Measurements from ENCODE around the gene VIPR2.

Gene VIPR2

GRCh38 chr7:159064121-159064815 is 80.4 kb downstream of the VIPR2 start:
- DNase-seq = no peak

GRCh38 chr7:159063046-159063840 is 81.4 kb downstream of the VIPR2 start:
- DNase-seq = no peak

GRCh38 chr7:159062569-159062968 is 82.1 kb downstream of the VIPR2 start:
- no peak for DNase-seq

- peak; percentile 6 for DNase-seq
Observed at GRCh38 chr7:159061674-159062212, 82.9 kb downstream of the VIPR2 start.

- DNase-seq = no peak
Observed at GRCh38 chr7:159061209-159061608, 83.5 kb downstream of the VIPR2 start.

- DNase-seq = no peak
Observed at GRCh38 chr7:159060440-159060839, 84.2 kb downstream of the VIPR2 start.

GRCh38 chr7:159059629-159060028 is 85.0 kb downstream of the VIPR2 start:
- DNase-seq = no peak

- no peak for DNase-seq
Observed at GRCh38 chr7:159057647-159058046, 87.0 kb downstream of the VIPR2 start.

- no peak for DNase-seq
Observed at GRCh38 chr7:159056737-159057136, 87.9 kb downstream of the VIPR2 start.

- DNase-seq = no peak
Observed at GRCh38 chr7:159051916-159052315, 92.8 kb downstream of the VIPR2 start.

- no peak for DNase-seq
Observed at GRCh38 chr7:159050704-159051103, 94.0 kb downstream of the VIPR2 start.

GRCh38 chr7:159049266-159050025 is 95.2 kb downstream of the VIPR2 start:
- DNase-seq = no peak

GRCh38 chr7:159048656-159049055 is 96.0 kb downstream of the VIPR2 start:
- DNase-seq = no peak

- DNase-seq = no peak
Observed at GRCh38 chr7:159047536-159047935, 97.1 kb downstream of the VIPR2 start.

GRCh38 chr7:159046300-159046699 is 98.4 kb downstream of the VIPR2 start:
- DNase-seq = no peak

- no peak for DNase-seq
Observed at GRCh38 chr7:159045839-159046238, 98.8 kb downstream of the VIPR2 start.

- DNase-seq = no peak
Observed at GRCh38 chr7:159042581-159043101, 102.0 kb downstream of the VIPR2 start.

- no peak for DNase-seq
Observed at GRCh38 chr7:159042103-159042502, 102.6 kb downstream of the VIPR2 start.

GRCh38 chr7:159040912-159041711 is 103.6 kb downstream of the VIPR2 start:
- no peak for DNase-seq

- DNase-seq = no peak
Observed at GRCh38 chr7:159040146-159040545, 104.5 kb downstream of the VIPR2 start.

- no peak for DNase-seq
Observed at GRCh38 chr7:159039716-159040115, 105.0 kb downstream of the VIPR2 start.

GRCh38 chr7:159038066-159038465 is 106.6 kb downstream of the VIPR2 start:
- no peak for DNase-seq
